GM19455 (cell line): Measurements from ENCODE around the gene ZNF532.

Experiments used
- ATAC-seq: cut with Tn5 transposase; IDR thresholded peaks from one replicate; pipeline ENCODE4 v1.9.1; 2021; ENCODE audit not compliant: unreplicated experiment

The ZNF532 gene

GRCh38 chr18:58937071-58937886 lies 72.6 kb downstream of the ZNF532 start:
- ATAC-seq, result no peak

GRCh38 chr18:58937887-58938267 lies 73.2 kb downstream of the ZNF532 start:
- no peak for ATAC-seq

GRCh38 chr18:58941426-58942099 lies 76.9 kb downstream of the ZNF532 start:
- ATAC-seq, result no peak

GRCh38 chr18:58943896-58944295 lies 79.2 kb downstream of the ZNF532 start:
- no peak for ATAC-seq

GRCh38 chr18:58947136-58947732 lies 82.6 kb downstream of the ZNF532 start:
- ATAC-seq, result peak; percentile 46

DNA sequence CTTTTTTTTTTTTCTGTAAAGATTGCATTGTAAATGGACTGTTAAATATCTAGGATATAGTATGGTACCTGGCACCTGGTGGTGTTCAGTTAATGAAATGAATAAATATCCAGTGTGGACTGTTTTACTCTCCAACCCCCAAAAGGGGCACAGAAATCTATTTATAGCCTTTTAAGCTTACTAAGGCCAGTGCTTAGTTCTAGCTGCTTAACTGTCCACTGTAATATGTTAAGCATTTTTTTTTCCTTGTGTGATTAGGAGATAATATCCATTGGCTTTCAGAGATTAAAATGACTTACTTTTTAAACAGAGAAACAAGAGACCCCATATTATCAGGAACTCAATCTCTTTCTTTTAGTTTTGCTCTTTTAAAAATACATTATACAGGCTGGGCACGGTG lies 84.4 kb downstream of the ZNF532 start:
- no peak for ATAC-seq

GRCh38 chr18:58951986-58952702 lies 87.5 kb downstream of the ZNF532 start:
- ATAC-seq, result no peak

DNA sequence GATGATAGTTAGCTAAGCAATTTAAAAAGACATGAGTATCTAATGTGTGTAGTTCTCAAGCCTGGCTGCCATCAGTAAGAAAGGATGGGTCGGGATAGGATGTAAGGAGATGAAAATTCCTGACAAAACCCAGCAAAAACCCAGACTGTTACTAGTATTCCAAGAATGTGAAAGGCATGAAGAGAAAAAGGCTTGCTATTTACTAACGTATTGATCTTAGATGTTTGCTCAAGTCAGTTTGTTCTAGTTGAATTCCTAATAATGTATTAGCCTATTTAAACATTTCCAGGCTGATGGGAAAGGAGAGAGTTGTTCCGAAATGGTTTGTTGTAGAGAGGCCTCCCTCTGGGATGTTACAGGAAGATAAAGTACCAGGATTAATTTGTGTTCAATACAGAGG lies 88.2 kb downstream of the ZNF532 start:
- no peak for ATAC-seq

DNA sequence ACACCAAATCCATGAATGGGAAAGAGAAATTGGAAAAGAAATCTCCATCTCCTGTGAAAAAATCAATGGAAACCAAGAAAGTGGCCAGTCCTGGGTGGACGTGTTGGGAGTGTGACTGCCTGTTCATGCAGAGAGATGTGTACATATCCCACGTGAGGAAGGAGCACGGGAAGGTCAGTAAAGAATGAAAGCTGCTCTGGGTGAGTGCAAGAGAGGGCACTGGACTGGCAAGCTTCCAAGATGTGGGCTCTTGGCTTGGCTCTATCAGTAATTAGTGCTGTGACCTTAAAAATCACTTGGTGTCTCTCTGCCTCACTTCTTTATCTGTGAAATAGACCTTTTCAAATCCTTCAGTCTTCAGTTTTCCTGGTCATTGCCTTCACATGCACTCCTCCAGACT lies 89.0 kb downstream of the ZNF532 start:
- no peak for ATAC-seq

GRCh38 chr18:58955001-58955400 lies 90.3 kb downstream of the ZNF532 start:
- no peak for ATAC-seq

- no peak for ATAC-seq
Observed at GRCh38 chr18:58955738-58956137, 91.1 kb downstream of the ZNF532 start.

DNA sequence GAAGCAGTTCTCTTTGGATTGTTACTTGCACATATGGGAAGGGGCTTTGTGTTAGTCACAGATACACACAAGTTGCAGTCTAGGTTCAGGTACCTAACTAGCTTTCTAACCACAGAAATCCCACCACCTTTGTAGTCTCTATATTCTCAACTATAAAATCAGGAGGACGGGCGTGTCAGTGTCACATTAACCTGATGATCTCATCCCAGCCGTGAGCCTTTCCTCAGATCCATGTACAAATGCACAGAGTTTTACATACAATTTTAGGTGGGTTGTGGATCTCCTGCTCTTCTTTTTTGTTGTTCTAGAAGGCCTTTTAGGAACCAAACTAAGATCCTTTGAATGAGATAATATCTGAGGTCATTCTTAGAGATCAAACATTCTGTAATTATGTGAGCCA lies 94.0 kb downstream of the ZNF532 start:
- no peak for ATAC-seq

DNA sequence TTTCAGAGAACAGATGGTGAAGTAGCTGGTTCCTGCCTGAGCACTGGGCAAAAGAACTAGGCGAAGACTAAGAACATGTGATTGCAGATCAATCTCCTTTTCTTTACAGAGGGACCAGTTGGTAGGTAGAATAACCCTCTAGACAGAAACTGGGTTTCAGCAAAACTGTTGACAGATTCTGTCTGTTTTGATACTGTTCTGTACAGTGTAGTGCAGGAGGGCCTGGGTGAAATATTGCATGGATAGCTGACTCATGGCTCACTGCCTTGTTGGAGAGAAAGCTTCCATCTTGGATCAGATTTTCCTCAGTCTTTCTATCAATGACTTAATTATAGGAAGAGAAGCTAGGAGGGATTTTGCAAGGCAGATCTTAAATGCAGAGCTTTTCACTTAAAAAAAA lies 95.8 kb downstream of the ZNF532 start:
- no peak for ATAC-seq

GRCh38 chr18:58960946-58961722 lies 96.5 kb downstream of the ZNF532 start:
- no peak for ATAC-seq

DNA sequence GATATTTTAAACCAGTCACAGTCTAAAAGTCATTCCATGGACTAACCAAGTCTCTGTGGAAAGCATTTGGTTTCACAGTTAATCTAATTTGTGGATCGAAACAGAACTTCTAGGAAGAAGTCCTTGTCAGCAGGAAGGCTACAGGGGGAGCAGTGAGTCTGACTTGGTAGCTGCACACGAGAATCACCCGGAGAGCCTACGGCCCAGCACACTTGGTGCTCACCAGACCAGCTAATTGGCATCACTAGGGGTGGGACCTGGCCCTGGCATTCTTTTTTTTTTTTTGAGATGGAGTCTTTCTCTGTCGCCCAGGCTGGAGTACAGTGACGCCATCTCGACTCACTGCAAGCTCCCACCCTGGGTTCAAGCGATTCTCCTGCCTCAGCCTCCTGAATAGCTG lies 97.7 kb downstream of the ZNF532 start:
- ATAC-seq, result no peak

- no peak for ATAC-seq
Observed at GRCh38 chr18:58965291-58966004, 100.8 kb downstream of the ZNF532 start.

- ATAC-seq, result no peak
Observed at GRCh38 chr18:58966005-58966677, 101.5 kb downstream of the ZNF532 start.

DNA sequence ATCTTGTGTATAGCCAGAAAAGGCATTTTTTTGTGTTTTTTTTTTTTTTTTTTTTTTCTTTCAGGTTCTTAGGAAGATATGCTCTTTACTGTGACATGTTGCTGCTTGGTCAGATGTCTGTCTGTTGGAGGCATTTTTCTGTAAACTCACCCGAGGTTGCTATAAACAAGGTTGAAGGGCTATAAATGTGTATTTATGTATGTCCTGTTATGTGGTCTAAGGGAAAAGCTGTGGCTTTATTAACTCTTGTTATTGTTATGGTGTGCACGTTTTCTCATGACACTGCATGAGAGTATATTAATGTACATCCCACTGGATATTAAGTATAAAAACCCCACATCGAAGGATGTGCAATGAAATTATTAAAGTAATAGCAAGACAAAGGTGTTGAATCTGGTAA lies 102.0 kb downstream of the ZNF532 start:
- ATAC-seq, result no peak

GRCh38 chr18:58967751-58968254 lies 103.1 kb downstream of the ZNF532 start:
- no peak for ATAC-seq
